IMR-90 (cell line): ENCODE data around the gene CPEB3. TPM values are rescaled to one million over a fixed set of nuclear protein-coding genes. Genes with fewer than 3 reads are reported as not detected.

Experiments used
- ATAC-seq: fragments of 200-7000 bp; cut with Tn5 transposase; 2 replicates; pipeline ENCODE4 v1.9.1; 2020; ENCODE audit warnings: low read depth, mild to moderate bottlenecking, moderate library complexity
- BruUV-seq: library from RNA; stranded (reverse); fragments of 400-500 nt; replicated peaks from 2 replicates; lab custom pipeline; 2021; lab: Mats Ljungman, UMichigan
- CTCF ChIA-PET: fragments of 300-600 bp; formaldehyde crosslinking; extraction: SDS; loops from one replicate; lab custom pipeline; 2021; ENCODE audit warnings: antibody characterized with exemption; lab: Yijun Ruan, JAX
- POLR2A ChIA-PET: fragments of 300-600 bp; sonication (Branson Sonifier 250); formaldehyde crosslinking; loops from one replicate; lab custom pipeline; 2022; ENCODE audit warnings: antibody characterized with exemption; ENCODE audit not compliant: unreplicated experiment; lab: Charles Lee
- DNase-seq: peaks from one replicate; pipeline ENCODE4 v3.0.0; 2013
- H2AFZ ChIP-seq: replicated peaks from 2 replicates; pipeline ENCODE3; 2013; ENCODE audit warnings: low read length, mild to moderate bottlenecking; ENCODE audit not compliant: poor library complexity
- H2AK5ac ChIP-seq: 2 replicates; pipeline ENCODE4 v1.6.1; 2013; ENCODE audit warnings: low read depth, low read length, inconsistent platforms
- H2AK9ac ChIP-seq: replicated peaks from 2 replicates; pipeline ENCODE3; 2013; ENCODE audit warnings: mild to moderate bottlenecking, low read depth, low read length, moderate library complexity; ENCODE audit not compliant: poor library complexity
- H2BK120ac ChIP-seq: 2 replicates; pipeline ENCODE4 v1.6.1; 2013; ENCODE audit warnings: low read depth, low read length, inconsistent platforms
- H2BK15ac ChIP-seq: 3 replicates; pipeline ENCODE4 v1.6.1; 2013; ENCODE audit warnings: low read depth, low read length, inconsistent platforms
- H2BK20ac ChIP-seq: 2 replicates; pipeline ENCODE4 v1.6.1; 2013; ENCODE audit warnings: low read depth, mild to moderate bottlenecking, inconsistent platforms, low read length, moderate library complexity
- H2BK5ac ChIP-seq: 2 replicates; pipeline ENCODE4 v1.6.1; 2013; ENCODE audit warnings: mild to moderate bottlenecking, low read depth, low read length, inconsistent platforms; ENCODE audit not compliant: poor library complexity, severe bottlenecking
- H3K14ac ChIP-seq: replicated peaks from 2 replicates; pipeline ENCODE4 v1.6.1; 2013; ENCODE audit warnings: low read depth, low read length, inconsistent platforms
- H3K18ac ChIP-seq: 2 replicates; pipeline ENCODE4 v1.6.1; 2013; ENCODE audit warnings: low read depth, low read length, control low read depth
- H3K23ac ChIP-seq: 2 replicates; pipeline ENCODE4 v1.6.1; 2013; ENCODE audit warnings: low read depth, low read length, inconsistent platforms
- H3K27ac ChIP-seq: 2 replicates; pipeline ENCODE4 v1.5.1; 2013; ENCODE audit warnings: mild to moderate bottlenecking, control low read depth, low read length; ENCODE audit not compliant: insufficient read depth
- H3K27me3 ChIP-seq: 2 replicates; pipeline ENCODE4 v1.6.1; 2013; ENCODE audit warnings: low read length; ENCODE audit not compliant: control insufficient read depth, insufficient read depth
- H3K36me3 ChIP-seq: 2 replicates; pipeline ENCODE4 v1.6.1; 2013; ENCODE audit warnings: low read length, mixed read lengths; ENCODE audit not compliant: control insufficient read depth, insufficient read depth
- H3K4ac ChIP-seq: 2 replicates; pipeline ENCODE4 v1.6.1; 2013; ENCODE audit warnings: low read depth, low read length, inconsistent platforms
- H3K4me1 ChIP-seq: 2 replicates; pipeline ENCODE4 v1.6.1; 2013; ENCODE audit warnings: low read length, mixed read lengths; ENCODE audit not compliant: control insufficient read depth, insufficient read depth
- H3K4me2 ChIP-seq: 2 replicates; pipeline ENCODE4 v1.6.1; 2013; ENCODE audit warnings: low read depth, mild to moderate bottlenecking, control low read depth, low read length, moderate library complexity
- H3K4me3 ChIP-seq: 2 replicates; pipeline ENCODE4 v1.5.1; 2013; ENCODE audit warnings: low read depth, mild to moderate bottlenecking, control low read depth, low read length, moderate library complexity; ENCODE audit not compliant: insufficient read depth
- H3K56ac ChIP-seq: 2 replicates; pipeline ENCODE4 v1.6.1; 2013; ENCODE audit warnings: low read length, inconsistent platforms; ENCODE audit not compliant: insufficient read depth; ENCODE audit errors: extremely low read depth
- H3K79me1 ChIP-seq, 2 experiments: 2 replicates each; pipeline ENCODE4 v1.6.1; 2013; ENCODE audit warnings: low read length in 2 of 2, inconsistent platforms in 1 of 2, low read depth in 1 of 2
- H3K9ac ChIP-seq: 2 replicates; pipeline ENCODE4 v1.6.1; 2013; ENCODE audit warnings: low read depth, low read length, control low read depth
- H3K9me1 ChIP-seq: 2 replicates; pipeline ENCODE4 v1.6.1; 2013; ENCODE audit warnings: low read length, inconsistent platforms; ENCODE audit not compliant: insufficient read depth
- H3K9me3 ChIP-seq: 2 replicates; pipeline ENCODE4 v1.6.1; 2013; ENCODE audit warnings: low read length; ENCODE audit not compliant: control insufficient read depth, insufficient read depth
- H4K20me1 ChIP-seq: 2 replicates; pipeline ENCODE4 v1.6.1; 2013; ENCODE audit warnings: low read length, inconsistent platforms; ENCODE audit not compliant: insufficient read depth
- H4K5ac ChIP-seq: 2 replicates; pipeline ENCODE4 v1.6.1; 2013; ENCODE audit warnings: mild to moderate bottlenecking, low read depth, low read length, control low read depth
- H4K8ac ChIP-seq, 2 experiments: 2 replicates each; pipeline ENCODE4 v1.6.1; 2013; ENCODE audit warnings: low read depth in 2 of 2, low read length in 2 of 2, control low read depth in 1 of 2, inconsistent platforms in 1 of 2
- H4K91ac ChIP-seq: 2 replicates; pipeline ENCODE4 v1.6.1; 2013; ENCODE audit warnings: low read depth, low read length, inconsistent platforms; ENCODE audit not compliant: insufficient read depth
- CTCF ChIP-seq: conservative IDR thresholded peaks from 2 replicates; pipeline ENCODE4 v1.5.1; 2012; ENCODE audit warnings: mild to moderate bottlenecking, low read depth, low read length, improper control_type of control experiment
- WGBS, 2 experiments: methylation state at CpG; one replicate each; pipeline versions ENCODE4 v1.1.5 to v1.1.7; 2013; ENCODE audit warnings: missing lambda C conversion rate in 2 of 2; ENCODE audit not compliant: insufficient read length in 1 of 2; ENCODE audit errors: extremely low coverage in 2 of 2; 5-methylcytosine and 5-hydroxymethylcytosine counted together
- dilution Hi-C: fragments of 300-500 bp; cut with HindIII; formaldehyde crosslinking; loops from one replicate; pipeline ENCODE4 v1.14.3; 2018; ENCODE audit warnings: low sequenced_read_pairs; ENCODE audit not compliant: unreplicated experiment
- in situ Hi-C: fragments of 300-500 bp; cut with MboI; formaldehyde crosslinking; loops from 3 replicates; pipeline ENCODE4 v1.14.3; 2019; ENCODE audit warnings: low sequenced_read_pairs, inconsistent platforms, mixed read lengths
- intact Hi-C: fragments of 100-400 bp; cut with micrococcal nuclease; formaldehyde crosslinking; loops from 2 replicates; pipeline ENCODE4 v1.10.0; 2022
- polyA plus RNA-seq, 3 experiments: library from polyadenylated mRNA; depleted of rRNA; stranded (reverse); fragments of >200 nt; gene quantifications; 2 replicates each; pipeline ENCODE4 v1.2.3, GENCODE V29; 2012; ENCODE audit warnings: low replicate concordance in 1 of 3
- total RNA-seq: library from RNA; depleted of rRNA; stranded (reverse); fragments of >200 nt; gene quantifications from 2 replicates; pipeline ENCODE4 v1.2.3, GENCODE V29; 2012
- TF ChIP-seq, protein P1 (sequence below): fragments of 150-350 bp; IDR thresholded peaks from 2 replicates; pipeline ENCODE4 v1.6.1; 2017; ENCODE audit warnings: mild to moderate bottlenecking, antibody characterized with exemption, low read length, low read depth

Gene CPEB3
- total and polyA plus RNA-seq, 2 of the 4 experiments (the other 2 are of a cell fraction): 0.18 to 0.36 TPM

DNA sequence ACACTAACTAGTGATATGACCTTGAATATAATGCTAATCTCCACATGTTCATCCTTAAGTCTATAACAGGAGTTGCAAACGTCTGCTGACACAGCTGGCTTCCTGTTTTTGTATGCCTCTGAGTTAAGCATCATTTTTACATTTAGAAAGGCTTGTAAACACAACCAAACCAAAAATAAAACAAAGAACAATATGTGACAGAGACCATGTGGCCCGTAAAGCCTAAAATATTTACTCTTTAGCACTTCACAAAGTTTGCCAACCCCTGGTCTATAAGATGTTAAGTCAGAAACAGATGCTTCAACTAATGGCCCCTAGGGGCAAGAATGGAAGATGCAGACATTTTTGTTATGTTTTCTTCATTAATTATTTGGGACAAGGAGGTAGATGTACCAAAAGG is 109.3 kb downstream of the CPEB3 start:
- H3K56ac ChIP-seq: no peak overlapping the region
- no peak overlapping the region for H2AFZ ChIP-seq
- CTCF ChIA-PET: interaction anchor here (0.6 to 1.3 kb wide), 4 partner anchors 10 to 578 kb away, joined by 3 to 5 read pairs (median 4); no protein-coding TSS in a partner anchor
- H3K9me3 ChIP-seq: no peaks in the 10 kb centered on the region
- H3K4me2 ChIP-seq: no peak overlapping the region
- H3K14ac ChIP-seq: no peak overlapping the region
- dilution Hi-C loops: no loop called here
- BruUV-seq: no TSS peak
- in situ Hi-C loops: no loop called here
- no peak overlapping the region for H2BK20ac ChIP-seq
- H2BK15ac ChIP-seq: no peak overlapping the region
- H2BK5ac ChIP-seq: no peak overlapping the region
- no peak overlapping the region for H4K91ac ChIP-seq
- no peaks in the 10 kb centered on the region for H3K79me1 ChIP-seq
- intact Hi-C loops: no loop called here
- no peak for ATAC-seq
- H3K27ac ChIP-seq: no peak overlapping the region
- no peak for DNase-seq
- no peak overlapping the region for H4K5ac ChIP-seq
- H3K27me3 ChIP-seq: no peaks in the 10 kb centered on the region
- no peak overlapping the region for H3K4me3 ChIP-seq
- H2AK5ac ChIP-seq: no peak overlapping the region
- no peaks in the 10 kb centered on the region for H3K36me3 ChIP-seq
- no peaks in the 10 kb centered on the region for H3K4me1 ChIP-seq
- H4K8ac ChIP-seq: no peak overlapping the region
- TF ChIP-seq CTCF: peak; percentile 14; the same call in 1 of the 2 replicates
- TF ChIP-seq, protein P1, sequence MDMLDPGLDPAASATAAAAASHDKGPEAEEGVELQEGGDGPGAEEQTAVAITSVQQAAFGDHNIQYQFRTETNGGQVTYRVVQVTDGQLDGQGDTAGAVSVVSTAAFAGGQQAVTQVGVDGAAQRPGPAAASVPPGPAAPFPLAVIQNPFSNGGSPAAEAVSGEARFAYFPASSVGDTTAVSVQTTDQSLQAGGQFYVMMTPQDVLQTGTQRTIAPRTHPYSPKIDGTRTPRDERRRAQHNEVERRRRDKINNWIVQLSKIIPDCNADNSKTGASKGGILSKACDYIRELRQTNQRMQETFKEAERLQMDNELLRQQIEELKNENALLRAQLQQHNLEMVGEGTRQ: no peak
- POLR2A ChIA-PET: no interaction called here
- H4K20me1 ChIP-seq: no peaks in the 10 kb centered on the region
- H3K9ac ChIP-seq: no peak overlapping the region
- H3K9me1 ChIP-seq: no peaks in the 10 kb centered on the region
- no peak overlapping the region for H2AK9ac ChIP-seq
- WGBS, 2 experiments: no CpG with 5 or more reads among the region's 2 CpGs
- H3K18ac ChIP-seq: no peak overlapping the region
- no peak overlapping the region for H2BK120ac ChIP-seq
- H3K4ac ChIP-seq: no peak overlapping the region
- no peak overlapping the region for H3K23ac ChIP-seq
